ENCODE measurements around the gene CNST.
A peak's percentile ranks its signal among the peaks of the same experiment; 100 is the strongest.
"Not testable (repeated sequence)": the region's sequence is repeated elsewhere in the genome, so short reads cannot be mapped to it uniquely, and the experiment has no call there.

CNST gene

DNA sequence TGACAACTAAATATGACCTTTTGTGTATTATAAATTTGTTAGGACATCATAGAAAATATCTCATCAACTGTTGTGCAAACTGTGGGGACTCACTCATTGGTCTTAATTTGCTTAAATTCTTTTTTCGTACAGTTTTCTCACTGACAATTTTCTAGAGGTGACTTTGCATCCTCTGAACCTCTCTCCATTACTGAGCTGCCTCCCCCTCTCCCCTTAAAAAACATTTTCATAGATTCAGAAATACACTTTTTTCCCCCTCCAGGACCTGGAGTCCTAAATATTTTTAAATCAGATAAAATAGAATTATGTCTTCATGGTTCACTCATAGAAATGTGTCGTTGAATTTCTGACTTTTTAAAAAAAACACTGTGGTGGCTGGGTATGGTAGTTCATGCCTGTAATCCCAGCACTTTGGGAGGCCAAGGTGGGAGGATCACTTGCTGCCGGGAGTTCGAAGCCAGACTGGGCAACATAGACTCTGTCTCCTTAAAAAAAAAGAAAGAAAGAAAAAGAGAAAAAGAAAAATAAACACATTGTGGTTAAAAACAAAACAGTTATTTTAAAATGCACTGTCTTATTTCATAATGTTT, 1.5 kb downstream of the CNST start:
- H3K4me3 ChIP-seq (replicated peaks; ENCODE audit: low read depth, low read length) = peak overlapping the region; percentile 99
- TF ChIP-seq, protein P1, sequence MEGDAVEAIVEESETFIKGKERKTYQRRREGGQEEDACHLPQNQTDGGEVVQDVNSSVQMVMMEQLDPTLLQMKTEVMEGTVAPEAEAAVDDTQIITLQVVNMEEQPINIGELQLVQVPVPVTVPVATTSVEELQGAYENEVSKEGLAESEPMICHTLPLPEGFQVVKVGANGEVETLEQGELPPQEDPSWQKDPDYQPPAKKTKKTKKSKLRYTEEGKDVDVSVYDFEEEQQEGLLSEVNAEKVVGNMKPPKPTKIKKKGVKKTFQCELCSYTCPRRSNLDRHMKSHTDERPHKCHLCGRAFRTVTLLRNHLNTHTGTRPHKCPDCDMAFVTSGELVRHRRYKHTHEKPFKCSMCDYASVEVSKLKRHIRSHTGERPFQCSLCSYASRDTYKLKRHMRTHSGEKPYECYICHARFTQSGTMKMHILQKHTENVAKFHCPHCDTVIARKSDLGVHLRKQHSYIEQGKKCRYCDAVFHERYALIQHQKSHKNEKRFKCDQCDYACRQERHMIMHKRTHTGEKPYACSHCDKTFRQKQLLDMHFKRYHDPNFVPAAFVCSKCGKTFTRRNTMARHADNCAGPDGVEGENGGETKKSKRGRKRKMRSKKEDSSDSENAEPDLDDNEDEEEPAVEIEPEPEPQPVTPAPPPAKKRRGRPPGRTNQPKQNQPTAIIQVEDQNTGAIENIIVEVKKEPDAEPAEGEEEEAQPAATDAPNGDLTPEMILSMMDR (IDR thresholded peaks at IDR 0.05; ENCODE audit: low read depth, low read length, missing control alignments) = no peak
- no peak for DNase-seq (ENCODE audit: extremely low read depth, low read depth)

DNA sequence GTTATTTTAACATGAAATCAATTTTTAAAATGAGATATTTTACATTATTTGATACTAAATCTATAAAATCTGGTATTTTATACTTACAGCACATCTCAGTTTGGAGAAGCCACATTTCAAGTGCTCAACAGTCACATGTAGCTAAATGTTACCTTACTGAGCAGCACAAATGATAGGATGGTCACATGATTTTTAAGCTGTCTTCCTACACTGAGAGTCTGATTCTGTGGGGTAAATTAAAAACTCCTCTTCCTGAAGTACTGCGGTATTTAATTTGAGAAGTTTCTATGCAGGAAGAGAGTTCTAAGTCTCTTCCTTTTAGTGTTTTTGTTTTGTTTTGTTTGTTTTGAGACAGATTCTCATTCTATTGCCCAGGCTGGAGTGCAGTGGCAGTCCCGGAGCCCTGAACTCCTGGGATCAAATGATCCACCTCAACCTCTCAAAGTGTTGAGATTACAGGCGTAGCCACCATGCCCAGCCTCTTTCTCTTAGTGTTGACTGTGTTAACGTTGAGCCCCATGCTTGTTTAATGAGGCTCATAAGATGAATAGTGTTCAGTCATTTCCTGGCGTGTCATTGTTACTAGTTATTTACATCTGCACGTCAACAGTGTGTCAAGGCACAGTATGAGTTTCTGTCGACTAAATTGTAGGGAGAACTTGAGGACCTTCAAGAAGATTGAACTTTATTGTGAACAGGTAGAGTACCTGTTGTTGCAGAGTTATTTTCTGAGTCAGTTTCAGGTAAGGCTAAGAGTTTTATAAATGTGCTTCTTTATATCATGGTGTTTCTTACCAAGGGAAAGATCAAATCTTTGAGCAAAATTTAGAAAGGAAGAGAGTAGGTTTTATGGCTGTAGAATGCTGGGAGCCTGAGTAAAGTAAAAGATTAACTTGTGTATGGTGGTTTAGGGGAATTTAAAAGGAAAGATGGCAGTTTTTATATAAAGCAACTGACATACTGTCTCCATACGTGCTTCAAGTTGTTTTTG, 3.3 kb downstream of the CNST start:
- no peak overlapping the region for H3K4me3 ChIP-seq (replicated peaks; ENCODE audit: low read depth, low read length)
- DNase-seq (ENCODE audit: extremely low read depth, low read depth) = no peak
- TF ChIP-seq, protein P1 (IDR thresholded peaks at IDR 0.05; ENCODE audit: low read depth, low read length, missing control alignments) = no peak

DNA sequence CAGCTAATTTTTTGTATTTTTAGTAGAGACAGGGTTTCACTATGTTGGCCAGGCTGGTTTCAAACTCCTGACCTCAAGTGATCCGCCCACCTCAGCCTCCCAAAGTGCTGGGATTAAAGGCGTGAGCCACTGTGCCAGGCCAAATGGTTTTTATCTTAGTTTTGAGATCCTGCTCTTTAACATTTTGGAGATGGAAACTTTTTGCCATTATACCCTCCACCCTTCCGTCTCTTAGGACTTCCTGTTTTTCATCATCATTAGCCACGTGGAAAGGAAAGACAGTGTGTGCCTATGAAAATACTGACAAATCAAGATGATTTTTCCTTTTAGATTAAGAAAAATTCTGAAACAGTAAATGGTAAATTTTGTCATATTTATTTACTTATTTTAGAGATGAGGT, 5.1 kb downstream of the CNST start:
- not testable (repeated sequence) for DNase-seq (ENCODE audit: extremely low read depth, low read depth); H3K4me3 ChIP-seq (replicated peaks; ENCODE audit: low read depth, low read length)

DNA sequence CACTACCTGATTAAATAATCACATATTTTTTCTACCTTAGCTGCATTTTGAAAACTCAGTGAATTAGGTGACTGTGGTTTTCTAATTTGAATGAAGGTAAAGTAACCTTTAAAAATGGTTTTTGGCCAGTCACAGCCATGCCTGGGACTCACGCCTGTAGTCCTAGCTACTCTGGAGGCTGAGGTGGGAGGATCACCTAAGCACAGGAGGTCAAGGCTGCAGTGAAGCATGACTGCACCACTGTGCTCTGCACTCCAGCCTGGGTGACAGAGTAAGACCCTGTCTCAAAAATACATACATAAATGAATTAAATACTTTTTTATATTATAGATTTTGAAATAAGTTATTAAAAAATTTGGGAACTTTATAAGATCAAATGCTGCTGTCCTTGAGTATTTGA, 5.7 kb downstream of the CNST start:
- no peak overlapping the region for H3K4me3 ChIP-seq (replicated peaks; ENCODE audit: low read depth, low read length)
- TF ChIP-seq, protein P1 (IDR thresholded peaks at IDR 0.05; ENCODE audit: low read depth, low read length, missing control alignments) = no peak

DNA sequence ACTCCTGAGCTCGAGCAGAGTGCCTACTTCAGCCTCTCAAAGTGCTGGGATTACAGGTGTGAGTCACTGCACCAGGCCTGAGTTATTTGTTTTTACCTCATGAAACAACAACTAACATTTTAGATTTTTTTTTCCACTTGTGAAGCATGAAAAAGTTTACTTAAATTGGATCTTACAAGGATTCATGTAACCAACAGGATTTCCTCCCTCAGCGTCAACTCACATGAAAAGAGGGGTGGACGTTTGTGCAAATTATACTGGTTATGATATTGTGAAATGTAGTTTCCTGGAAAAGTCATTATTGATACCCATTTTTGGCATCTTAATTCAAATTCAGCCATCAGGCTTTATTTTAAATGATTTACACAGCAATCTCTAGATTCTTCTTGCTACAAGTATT, 6.5 kb downstream of the CNST start:
- DNase-seq (ENCODE audit: extremely low read depth, low read depth) = no peak
- no peak overlapping the region for H3K4me3 ChIP-seq (replicated peaks; ENCODE audit: low read depth, low read length)
- TF ChIP-seq, protein P1 (IDR thresholded peaks at IDR 0.05; ENCODE audit: low read depth, low read length, missing control alignments) = no peak

More for the DNA sequence above, 5.7 kb downstream of the CNST start:
- no peak for DNase-seq (ENCODE audit: extremely low read depth, low read depth)

DNA sequence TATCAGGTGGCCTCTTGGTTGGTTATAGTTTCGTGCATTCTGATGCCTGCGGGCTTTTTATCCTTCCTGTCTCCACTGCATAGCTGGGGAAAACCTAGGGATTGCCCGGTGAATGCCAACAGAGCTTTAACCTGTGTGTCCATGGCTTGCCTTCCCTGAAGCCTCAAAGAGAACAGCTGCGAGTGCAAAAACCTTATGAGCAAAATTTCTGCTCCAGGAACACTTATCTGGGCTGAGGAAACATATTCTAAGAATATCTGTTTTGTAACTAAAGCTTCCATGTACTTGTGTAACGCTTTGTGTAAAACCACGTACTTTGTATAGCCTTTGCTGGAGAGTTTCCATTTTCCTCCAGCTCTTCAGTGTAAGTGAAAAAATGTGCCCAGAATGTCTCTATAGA, 7.2 kb downstream of the CNST start:
- TF ChIP-seq, protein P1 (IDR thresholded peaks at IDR 0.05; ENCODE audit: low read depth, low read length, missing control alignments) = no peak
- DNase-seq (ENCODE audit: extremely low read depth, low read depth) = no peak
- H3K4me3 ChIP-seq (replicated peaks; ENCODE audit: low read depth, low read length) = no peak overlapping the region

DNA sequence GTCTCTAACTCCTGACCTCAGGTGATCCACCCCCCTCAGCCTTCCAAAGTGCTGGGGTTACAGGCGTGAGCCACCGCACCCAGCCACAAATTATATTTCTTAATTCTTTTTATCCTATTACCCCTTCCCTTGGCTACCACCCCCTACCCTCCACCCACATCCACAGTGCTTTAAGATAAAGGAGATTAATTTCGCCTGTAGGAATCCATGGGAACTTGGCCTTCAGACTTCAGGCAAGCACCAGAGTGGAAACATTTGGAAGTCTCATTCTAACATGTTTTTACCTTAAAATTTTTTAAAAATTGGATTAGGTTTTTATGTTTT, 10.4 kb downstream of the CNST start:
- no peak for DNase-seq (ENCODE audit: extremely low read depth, low read depth)
- TF ChIP-seq, protein P1 (IDR thresholded peaks at IDR 0.05; ENCODE audit: low read depth, low read length, missing control alignments) = no peak
- H3K4me3 ChIP-seq (replicated peaks; ENCODE audit: low read depth, low read length) = no peak overlapping the region
